22Rv1 (cell line): ENCODE measurements around the gene EFNA2.

Experiments used
- H3K27ac ChIP-seq: fragments of 450-650 bp; 2 replicates; pipeline ENCODE4 v1.5.1; 2017
- ZFX ChIP-seq: fragments of 450-650 bp; IDR thresholded peaks from 2 replicates; pipeline ENCODE4 v1.6.1; 2017; ENCODE audit warnings: antibody characterized with exemption, borderline replicate concordance
- TF ChIP-seq, protein P1 (sequence below): fragments of 450-650 bp; IDR thresholded peaks from 2 replicates; pipeline ENCODE4 v1.5.1; 2017; ENCODE audit warnings: mild to moderate bottlenecking

EFNA2 gene

DNA sequence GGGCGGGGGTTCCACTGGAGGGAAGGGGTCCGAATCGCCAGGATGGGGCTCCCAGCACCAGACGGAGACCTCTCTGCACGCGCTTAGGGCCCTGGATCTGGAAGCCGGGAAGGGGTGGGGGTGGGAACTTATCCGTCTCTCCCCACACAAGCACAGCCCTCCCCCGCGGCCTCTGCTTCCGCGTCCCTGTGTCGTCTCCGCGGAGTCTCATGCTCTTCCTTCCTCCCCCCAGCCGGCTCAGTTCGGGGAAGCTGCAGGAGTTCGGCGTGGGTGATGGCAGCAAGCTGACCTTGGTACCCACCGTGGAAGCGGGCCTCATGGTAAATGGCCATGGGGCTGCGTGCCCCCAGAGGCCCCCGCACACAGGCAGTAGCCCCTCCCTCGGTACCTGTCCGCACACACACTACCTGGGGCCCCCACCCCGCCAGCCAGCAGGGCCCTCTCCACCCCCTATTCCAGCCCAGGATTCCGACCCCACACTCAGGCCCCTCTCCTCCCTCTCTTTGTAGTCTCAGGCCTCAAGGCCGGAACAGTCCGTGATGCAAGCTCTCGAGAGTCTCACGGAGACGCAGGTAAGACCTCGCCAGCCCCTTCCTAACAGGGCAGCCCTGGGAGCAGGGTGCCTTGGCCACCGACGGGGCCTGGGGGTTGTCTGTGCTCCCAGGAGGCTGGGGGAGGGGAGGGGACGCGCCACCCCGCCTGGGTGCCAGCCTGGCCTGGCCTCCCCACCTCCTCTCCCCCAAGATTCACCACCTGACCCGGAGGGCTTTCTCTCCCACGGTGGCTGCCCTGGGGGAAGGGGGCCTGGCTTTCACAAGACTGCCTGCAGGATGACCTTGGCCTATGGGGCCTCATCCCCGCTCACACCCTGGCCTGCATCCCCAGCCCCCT, 34.1 kb upstream of the EFNA2 start:
- TF ChIP-seq, protein P1, sequence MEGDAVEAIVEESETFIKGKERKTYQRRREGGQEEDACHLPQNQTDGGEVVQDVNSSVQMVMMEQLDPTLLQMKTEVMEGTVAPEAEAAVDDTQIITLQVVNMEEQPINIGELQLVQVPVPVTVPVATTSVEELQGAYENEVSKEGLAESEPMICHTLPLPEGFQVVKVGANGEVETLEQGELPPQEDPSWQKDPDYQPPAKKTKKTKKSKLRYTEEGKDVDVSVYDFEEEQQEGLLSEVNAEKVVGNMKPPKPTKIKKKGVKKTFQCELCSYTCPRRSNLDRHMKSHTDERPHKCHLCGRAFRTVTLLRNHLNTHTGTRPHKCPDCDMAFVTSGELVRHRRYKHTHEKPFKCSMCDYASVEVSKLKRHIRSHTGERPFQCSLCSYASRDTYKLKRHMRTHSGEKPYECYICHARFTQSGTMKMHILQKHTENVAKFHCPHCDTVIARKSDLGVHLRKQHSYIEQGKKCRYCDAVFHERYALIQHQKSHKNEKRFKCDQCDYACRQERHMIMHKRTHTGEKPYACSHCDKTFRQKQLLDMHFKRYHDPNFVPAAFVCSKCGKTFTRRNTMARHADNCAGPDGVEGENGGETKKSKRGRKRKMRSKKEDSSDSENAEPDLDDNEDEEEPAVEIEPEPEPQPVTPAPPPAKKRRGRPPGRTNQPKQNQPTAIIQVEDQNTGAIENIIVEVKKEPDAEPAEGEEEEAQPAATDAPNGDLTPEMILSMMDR = no peak
- no peak for TF ChIP-seq ZFX
- H3K27ac ChIP-seq = peak overlapping the region; percentile 99

DNA sequence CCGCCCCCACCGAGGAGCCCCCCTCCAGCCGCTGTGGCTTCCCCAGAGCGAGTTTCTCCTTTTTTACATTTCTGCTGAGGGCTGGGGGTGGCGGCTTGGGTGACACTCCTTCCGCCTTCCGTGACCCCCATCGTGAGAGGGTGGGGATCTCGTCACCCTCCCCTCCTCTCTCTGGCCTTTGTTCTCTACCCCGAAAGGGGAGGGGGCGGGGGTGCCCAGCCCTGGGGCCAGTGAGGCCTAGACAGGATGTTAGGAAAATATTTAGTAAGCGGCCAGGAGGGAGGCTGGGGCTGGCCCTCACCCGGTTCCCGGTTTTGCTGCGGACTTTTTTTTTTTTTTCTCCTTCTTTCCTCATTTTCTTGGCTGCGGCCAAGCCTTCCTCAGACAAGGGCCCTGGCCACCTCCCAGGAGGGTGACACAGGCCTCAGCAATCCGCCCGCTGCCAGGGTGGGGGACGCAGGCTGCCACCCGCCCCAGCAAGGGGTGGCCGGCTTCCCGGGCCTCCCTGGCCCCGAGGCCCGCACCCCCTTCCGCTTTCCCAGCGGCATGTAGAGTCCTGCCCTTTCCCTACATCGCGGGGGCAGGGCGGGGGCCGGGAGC, 33.4 kb upstream of the EFNA2 start:
- H3K27ac ChIP-seq = peak overlapping the region; percentile 99
- no peak for TF ChIP-seq ZFX
- TF ChIP-seq, protein P1 = no peak

DNA sequence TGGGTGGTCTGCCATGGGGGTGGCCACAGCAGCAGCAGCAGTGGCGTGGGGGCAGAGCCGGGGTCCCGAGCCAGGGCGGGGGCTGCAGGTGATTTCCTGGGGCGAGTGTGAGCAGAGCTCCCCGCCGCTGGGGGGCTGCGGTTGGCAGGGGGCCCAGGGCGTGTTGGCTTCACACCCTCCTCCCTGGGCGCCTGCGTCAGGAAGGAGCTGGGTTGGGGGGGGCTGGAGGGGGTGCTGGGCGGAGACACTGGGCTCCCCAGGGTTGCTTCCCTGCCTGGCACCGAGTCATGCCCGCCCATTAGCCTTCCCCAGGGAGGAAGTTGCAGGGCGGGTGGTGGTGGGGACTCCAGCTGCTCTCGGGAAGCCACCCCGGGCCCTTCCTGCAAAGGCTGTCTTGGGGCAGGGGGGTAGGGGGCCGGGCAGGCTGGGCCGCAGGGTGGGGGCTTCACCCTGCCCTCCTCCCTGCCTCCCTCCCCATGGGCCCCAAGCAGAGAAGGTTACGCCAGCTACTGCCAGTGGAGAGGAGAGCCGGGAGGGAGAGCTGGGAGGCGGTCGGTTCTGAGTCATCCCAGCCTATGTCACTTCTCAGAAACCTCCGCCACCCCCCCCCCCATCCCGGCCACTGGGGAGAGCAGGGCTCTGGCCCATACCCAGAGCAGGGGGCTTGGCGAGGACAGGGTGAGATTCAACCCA, 32.7 kb upstream of the EFNA2 start:
- H3K27ac ChIP-seq = peak overlapping the region; percentile 99
- TF ChIP-seq ZFX = no peak
- TF ChIP-seq, protein P1 = no peak

DNA sequence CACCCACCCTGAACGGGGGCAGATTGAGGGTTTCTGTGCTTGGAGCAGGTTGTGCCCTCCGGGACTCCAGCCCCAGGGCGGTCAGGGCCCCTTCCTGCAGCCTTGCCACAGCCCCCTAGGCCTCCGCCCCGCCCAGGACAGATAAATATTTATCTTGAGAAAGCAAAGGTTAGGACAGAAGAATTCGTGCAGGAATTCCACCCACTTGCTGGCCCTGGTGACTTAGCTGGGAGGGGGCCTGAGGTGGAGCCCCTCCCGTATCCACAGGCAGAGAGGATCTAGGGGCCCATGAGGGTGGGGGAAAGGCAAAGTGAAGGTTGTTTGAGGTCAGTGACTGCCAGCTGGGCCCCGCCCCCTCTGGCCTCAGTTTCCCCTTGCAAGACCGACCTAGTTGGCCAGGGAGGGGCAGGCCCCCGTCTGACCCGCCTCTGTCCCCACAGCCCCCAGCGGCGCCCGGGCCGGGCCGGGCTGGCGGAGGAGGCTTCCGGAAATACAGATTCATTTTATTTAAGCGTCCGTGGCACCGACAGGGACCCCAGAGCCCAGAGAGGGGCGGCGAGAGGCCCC, 32.1 kb upstream of the EFNA2 start:
- H3K27ac ChIP-seq = peak overlapping the region; percentile 99
- TF ChIP-seq ZFX = no peak
- TF ChIP-seq, protein P1 = no peak

DNA sequence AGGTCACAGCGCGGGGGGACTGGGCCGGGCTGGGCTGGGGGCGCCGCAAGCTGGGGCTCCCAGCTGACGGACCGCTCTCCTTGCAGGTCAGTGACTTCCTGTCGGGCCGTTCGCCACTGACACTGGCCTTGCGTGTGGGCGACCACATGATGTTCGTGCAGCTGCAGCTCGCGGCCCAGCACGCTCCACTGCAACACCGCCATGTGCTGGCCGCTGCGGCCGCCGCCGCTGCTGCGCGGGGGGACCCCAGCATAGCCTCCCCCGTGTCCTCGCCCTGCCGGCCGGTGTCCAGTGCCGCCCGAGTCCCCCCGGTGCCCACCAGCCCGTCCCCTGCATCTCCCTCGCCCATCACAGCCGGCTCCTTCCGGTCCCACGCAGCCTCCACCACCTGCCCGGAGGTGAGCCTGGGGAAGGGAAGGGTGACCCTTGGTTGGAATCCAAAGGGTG, 31.6 kb upstream of the EFNA2 start:
- TF ChIP-seq ZFX = no peak
- TF ChIP-seq, protein P1 = no peak
- H3K27ac ChIP-seq = peak overlapping the region; percentile 99

DNA sequence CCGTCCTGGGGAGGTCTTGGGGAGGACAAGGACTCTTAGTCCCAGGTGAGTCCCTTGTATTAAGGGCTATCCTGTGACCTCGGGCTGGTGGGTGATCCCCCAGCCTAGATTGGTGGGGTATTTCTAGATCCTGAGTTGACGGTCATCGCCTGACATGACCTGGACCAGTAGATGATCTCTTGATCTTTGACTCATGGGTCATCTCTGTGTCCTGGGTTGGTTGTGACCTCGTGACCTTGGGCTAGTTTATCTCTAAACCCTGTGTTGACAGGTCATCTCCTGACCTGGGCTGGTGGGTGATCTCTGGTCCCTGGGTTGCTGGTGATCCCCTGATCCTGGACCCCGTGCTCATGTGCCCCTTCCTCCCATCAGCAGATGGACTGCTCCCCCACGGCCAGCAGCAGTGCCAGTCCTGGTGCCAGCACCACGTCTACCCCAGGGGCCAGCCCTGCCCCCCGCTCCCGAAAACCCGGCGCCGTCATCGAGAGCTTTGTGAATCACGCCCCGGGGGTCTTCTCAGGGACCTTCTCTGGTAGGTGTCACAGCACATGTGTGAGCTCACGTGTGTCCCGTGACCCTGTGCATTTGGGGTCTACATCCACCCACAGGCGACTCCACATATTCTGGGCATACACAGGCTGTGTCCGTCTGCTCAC, 31.0 kb upstream of the EFNA2 start:
- H3K27ac ChIP-seq = peak overlapping the region; percentile 99
- TF ChIP-seq ZFX = no peak
- TF ChIP-seq, protein P1 = no peak
